Measurements from ENCODE around the gene TFRC. TPM values are rescaled to one million over a fixed set of nuclear protein-coding genes. Genes with fewer than 3 reads are reported as not detected.
A peak's percentile ranks its signal among the peaks of the same experiment; 100 is the strongest.
"Not testable (repeated sequence)": the region's sequence is repeated elsewhere in the genome, so short reads cannot be mapped to it uniquely, and the experiment has no call there.

Gene TFRC
- total RNA-seq, 2 donors from 2014 or later: 396 to 546 TPM

DNA sequence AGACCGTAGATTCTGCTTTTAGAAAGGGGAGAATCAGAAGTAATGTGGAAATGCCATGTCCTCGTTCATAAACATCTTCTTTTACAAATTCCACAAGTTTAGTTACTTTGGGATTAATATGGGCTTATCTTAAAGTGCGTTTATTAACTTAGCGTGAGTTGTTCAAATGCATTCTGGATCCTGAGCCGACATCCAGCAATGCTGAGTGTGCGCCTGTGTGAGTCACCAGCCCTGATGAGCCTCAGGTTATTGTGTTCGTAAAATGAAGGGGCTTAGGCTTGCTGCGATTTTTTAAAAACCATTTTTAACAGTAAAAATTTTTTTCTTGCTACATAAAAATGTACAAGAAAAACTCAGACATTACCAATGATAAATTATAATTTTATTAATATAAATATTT is 57.9 kb downstream of the TFRC start:
- Mint-ChIP-seq H3K9me3 (no peaks in the 10 kb centered on the region), H3K36me3 (no peaks in the 10 kb centered on the region), H3K27ac (no peak overlapping the region)
- DNase-seq (ENCODE audit: low spot score in 2 of 2) (no peak), ATAC-seq (no peak)

DNA sequence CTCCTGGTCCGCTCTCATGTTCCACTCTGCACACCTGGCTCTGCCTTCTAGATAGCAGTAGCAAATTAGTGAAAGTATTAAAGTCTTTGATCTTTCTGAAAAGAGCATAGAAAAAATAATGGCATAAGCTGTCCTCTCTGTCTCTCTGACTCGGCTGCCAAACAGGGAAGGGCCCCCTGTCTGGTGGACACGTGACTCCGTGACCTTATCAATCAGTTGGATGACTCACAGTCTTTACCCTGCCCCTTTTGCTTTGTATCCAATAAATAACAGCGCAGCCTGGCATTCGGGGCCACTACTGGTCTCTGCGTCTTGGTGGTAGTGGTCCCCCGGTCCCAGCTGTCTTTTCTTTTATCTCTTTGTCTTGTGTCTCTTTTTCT is 59.4 kb downstream of the TFRC start:
- H3K36me3 Mint-ChIP-seq; DNase-seq (ENCODE audit: low spot score in 2 of 2); H3K9me3 Mint-ChIP-seq; ATAC-seq: not testable (repeated sequence)
- H3K27ac Mint-ChIP-seq: peak overlapping the region in 1 of 2 donors; percentile 30

GRCh38 chr3:196020373-196020772 is 61.5 kb downstream of the TFRC start:
- ATAC-seq: no peak
- H3K27ac Mint-ChIP-seq: no peak overlapping the region
- no peak for DNase-seq (ENCODE audit: low spot score in 2 of 2)
- no peaks in the 10 kb centered on the region for H3K36me3 Mint-ChIP-seq
- H3K9me3 Mint-ChIP-seq: no peaks in the 10 kb centered on the region

DNA sequence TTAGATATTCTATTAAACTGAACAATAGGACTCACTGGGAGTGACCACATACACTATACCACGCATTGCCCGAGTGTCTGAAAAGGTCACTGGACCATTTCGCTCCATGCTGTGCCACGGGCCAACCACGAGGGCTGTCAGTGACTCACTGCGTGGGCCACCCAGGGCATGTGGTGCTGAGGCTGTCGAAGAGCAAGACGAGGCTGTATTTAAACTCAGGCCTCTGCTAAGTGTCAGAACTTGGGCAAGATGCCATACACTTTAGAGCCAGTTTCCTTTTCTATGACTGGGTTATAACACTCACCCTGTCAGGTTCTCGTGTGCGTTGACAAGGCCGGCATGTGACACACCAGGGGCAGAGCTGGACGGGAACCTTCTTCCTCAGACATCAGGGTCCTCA is 62.3 kb downstream of the TFRC start:
- not testable (repeated sequence) for H3K36me3 Mint-ChIP-seq; H3K9me3 Mint-ChIP-seq; DNase-seq (ENCODE audit: low spot score in 2 of 2); H3K27ac Mint-ChIP-seq
- peak in 1 of 2 donors; percentile 47 for ATAC-seq

DNA sequence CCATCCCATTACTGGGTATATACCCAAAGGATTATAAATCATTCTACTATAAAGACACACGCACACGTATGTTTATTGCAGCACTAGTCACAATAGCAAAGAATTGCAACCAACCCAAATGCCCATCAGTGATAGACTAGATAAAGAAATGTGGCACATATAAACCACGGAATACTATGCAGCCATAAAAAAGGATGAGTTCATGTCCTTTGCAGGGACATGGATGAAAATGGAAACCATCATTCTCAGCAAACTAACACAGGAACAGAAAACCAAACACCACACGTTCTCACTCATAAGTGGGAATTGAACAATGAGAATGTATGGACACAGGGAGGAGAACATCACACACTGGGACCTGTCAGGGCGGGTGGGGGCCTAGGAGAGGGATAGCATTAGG is 63.7 kb downstream of the TFRC start:
- not testable (repeated sequence) for DNase-seq (ENCODE audit: low spot score in 2 of 2); ATAC-seq; H3K9me3 Mint-ChIP-seq; H3K36me3 Mint-ChIP-seq; H3K27ac Mint-ChIP-seq

DNA sequence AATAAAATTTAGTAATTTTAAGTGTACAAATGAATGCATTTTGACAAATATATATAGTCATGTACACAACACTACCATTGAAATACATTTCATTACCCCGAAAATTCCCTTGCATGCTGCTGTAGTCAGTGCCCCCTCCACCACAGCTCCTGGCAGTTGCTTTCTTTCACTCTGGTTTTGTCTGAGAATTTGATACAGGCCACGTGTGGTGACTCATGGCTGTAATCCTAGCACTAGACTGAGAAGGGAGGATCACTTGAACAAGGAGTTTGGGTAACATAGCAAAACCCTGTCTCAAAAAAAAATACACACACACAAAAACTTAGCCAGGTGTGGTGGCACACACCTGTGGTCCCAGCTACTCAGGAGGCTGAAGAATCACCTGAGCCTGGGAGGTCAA is 65.4 kb downstream of the TFRC start:
- Mint-ChIP-seq H3K27ac (no peak overlapping the region), H3K9me3 (no peaks in the 10 kb centered on the region), H3K36me3 (no peaks in the 10 kb centered on the region)
- DNase-seq (ENCODE audit: low spot score in 2 of 2) (no peak), ATAC-seq (peak in 1 of 2 donors; percentile 59)

GRCh38 chr3:196016059-196016458 is 65.8 kb downstream of the TFRC start:
- DNase-seq (ENCODE audit: low spot score in 2 of 2) (no peak), ATAC-seq (no peak)
- Mint-ChIP-seq H3K27ac (no peak overlapping the region), H3K36me3 (no peaks in the 10 kb centered on the region), H3K9me3 (no peaks in the 10 kb centered on the region)

DNA sequence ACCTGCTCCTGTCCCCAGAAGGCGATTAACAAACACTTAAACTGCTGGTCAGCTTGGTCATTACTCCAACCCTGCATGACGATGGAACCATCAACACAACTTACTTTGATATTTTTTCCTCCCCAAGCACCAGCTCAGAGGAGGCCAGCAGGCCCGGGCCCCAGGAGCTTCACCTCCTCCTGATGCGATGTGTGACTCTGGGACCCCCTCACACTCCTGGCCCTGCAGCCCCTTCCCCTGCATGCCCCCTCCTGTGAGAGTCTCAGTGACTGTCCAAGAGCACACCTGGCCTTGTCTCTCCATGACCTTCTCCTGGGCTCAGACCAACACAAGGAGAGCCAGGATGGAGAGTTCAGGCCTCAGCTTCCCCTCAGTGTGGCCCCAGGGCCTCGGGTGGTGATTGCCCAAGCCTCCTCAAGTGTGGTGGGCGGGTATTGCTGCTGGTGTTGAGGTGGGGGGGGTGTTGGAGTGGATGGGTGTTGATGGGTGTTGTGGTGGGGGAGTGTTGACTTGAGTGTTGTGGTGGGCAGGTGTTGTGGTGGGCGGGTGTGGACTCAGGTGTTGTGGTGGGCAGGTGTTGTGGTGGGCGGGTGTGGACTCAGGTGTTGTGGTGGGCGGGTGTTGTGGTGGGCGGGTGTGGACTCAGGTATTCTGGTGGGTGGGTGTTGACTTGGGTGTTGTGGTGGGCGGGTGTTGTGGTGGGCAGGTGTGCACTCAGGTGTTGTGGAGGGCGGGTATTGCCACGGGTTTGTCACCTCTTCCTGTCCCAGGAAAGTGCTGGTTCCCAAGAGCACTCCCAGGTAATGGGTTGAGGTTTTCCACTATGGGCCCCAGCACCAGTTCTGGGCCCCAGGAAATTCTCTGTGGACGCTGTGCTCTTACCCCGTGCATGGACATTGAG is 68.1 kb downstream of the TFRC start:
- no peak overlapping the region for H3K27ac Mint-ChIP-seq
- ATAC-seq: no peak
- H3K9me3 Mint-ChIP-seq: peaks cover 0 to 4% of the 10 kb centered on the region in 2 donors
- no peak for DNase-seq (ENCODE audit: low spot score in 2 of 2)
- H3K36me3 Mint-ChIP-seq: no peaks in the 10 kb centered on the region

GRCh38 chr3:196012941-196013476 is 68.9 kb downstream of the TFRC start:
- ATAC-seq (no peak), DNase-seq (ENCODE audit: low spot score in 2 of 2) (no peak)
- Mint-ChIP-seq H3K27ac (no peak overlapping the region), H3K9me3 (peaks cover 0 to 4% of the 10 kb centered on the region in 2 donors), H3K36me3 (no peaks in the 10 kb centered on the region)

DNA sequence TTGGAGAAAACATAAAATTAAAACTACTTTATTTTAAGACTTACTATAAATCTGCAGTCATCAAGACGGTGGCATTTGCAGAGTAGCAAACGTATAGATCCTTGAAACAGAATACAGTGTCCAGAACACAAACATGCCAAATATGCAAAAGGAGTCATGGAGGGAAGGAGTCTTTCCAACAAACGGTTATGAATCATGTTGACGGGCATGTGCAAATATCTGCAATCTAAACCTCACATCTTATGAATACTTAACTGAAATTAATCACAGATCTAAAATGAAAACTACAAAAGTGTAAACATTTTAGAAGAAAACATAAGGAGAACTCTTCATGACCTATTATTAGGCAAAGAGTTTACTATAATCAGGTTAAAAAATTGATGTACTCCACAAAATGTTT is 69.4 kb downstream of the TFRC start:
- no peaks in the 10 kb centered on the region for H3K36me3 Mint-ChIP-seq
- peaks cover 0 to 4% of the 10 kb centered on the region in 2 donors for H3K9me3 Mint-ChIP-seq
- no peak overlapping the region for H3K27ac Mint-ChIP-seq
- ATAC-seq: no peak
- DNase-seq (ENCODE audit: low spot score in 2 of 2): no peak

DNA sequence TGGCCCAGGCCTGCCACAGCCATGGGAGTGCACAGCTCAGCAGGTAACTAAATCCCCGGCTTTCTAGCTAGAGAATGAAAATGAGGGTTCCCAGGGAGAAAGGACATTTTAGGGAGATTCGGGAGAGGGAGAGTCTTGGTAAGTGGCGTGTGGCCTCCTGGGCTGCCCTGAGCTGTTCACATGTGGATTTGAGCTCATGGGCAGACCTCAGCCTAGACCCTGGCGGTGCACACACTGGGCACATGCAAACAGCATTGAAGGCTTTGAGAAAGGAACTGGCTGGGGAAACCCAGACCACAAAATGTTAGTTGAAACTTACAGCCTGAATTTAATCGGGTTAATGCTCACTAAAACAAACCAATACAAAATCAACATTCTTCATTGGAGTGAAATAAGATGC is 72.4 kb downstream of the TFRC start:
- ATAC-seq: no peak
- no peak for DNase-seq (ENCODE audit: low spot score in 2 of 2)
- Mint-ChIP-seq H3K27ac (no peak overlapping the region), H3K36me3 (no peaks in the 10 kb centered on the region), H3K9me3 (peaks cover 0 to 4% of the 10 kb centered on the region in 2 donors)

GRCh38 chr3:196008929-196009328 is 73.0 kb downstream of the TFRC start:
- ATAC-seq (no peak), DNase-seq (ENCODE audit: low spot score in 2 of 2) (no peak)
- Mint-ChIP-seq H3K9me3 (peaks cover 0 to 4% of the 10 kb centered on the region in 2 donors), H3K27ac (no peak overlapping the region), H3K36me3 (no peaks in the 10 kb centered on the region)

DNA sequence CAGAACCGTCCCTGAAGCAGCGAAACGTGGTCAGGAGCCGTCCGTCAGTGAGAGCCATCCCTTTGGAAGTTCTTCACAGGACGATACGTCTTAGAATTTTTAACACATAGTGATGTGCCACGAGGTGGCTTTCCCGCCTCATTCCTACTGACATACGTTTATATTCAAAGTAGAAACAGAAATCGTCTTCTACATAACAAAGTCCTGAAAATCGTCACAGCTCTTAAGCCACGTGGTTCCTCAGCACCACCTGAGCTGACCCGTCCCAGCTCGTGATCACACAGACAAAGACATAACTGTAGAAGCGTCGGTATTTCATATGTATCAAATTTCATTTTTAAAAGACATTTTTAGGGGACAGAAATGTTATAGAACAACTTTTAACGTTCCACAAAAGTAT is 73.5 kb downstream of the TFRC start:
- Mint-ChIP-seq H3K9me3 (peaks cover 0 to 4% of the 10 kb centered on the region in 2 donors), H3K27ac (no peak overlapping the region), H3K36me3 (no peaks in the 10 kb centered on the region)
- DNase-seq (ENCODE audit: low spot score in 2 of 2): no peak
- ATAC-seq: no peak

- H3K9me3 Mint-ChIP-seq: peaks cover 0 to 4% of the 10 kb centered on the region in 2 donors
- no peak for ATAC-seq
- no peak overlapping the region for H3K27ac Mint-ChIP-seq
- no peak for DNase-seq (ENCODE audit: low spot score in 2 of 2)
- no peaks in the 10 kb centered on the region for H3K36me3 Mint-ChIP-seq
Observed at GRCh38 chr3:196007744-196008335, 74.0 kb downstream of the TFRC start.

DNA sequence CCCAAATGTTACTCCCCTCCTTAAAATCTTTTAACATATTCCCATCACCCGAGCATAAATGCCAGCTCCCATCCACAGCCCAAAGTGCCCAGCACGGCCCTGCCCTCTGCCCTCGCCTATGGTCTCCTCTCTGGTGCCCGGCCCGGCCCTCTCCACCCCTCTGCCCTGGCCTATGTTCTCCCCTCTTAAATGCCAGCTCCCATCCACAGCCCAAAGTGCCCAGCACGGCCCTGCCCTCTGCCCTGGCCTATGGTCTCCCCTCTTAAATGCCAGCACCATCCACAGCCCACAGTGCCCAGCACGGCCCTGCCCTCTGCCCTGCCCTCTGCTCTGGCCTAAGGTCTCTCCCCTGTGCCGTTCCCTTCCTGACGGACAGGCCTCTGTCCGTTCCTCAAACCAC is 76.6 kb downstream of the TFRC start:
- not testable (repeated sequence) for ATAC-seq; H3K36me3 Mint-ChIP-seq; H3K27ac Mint-ChIP-seq; DNase-seq (ENCODE audit: low spot score in 2 of 2); H3K9me3 Mint-ChIP-seq

DNA sequence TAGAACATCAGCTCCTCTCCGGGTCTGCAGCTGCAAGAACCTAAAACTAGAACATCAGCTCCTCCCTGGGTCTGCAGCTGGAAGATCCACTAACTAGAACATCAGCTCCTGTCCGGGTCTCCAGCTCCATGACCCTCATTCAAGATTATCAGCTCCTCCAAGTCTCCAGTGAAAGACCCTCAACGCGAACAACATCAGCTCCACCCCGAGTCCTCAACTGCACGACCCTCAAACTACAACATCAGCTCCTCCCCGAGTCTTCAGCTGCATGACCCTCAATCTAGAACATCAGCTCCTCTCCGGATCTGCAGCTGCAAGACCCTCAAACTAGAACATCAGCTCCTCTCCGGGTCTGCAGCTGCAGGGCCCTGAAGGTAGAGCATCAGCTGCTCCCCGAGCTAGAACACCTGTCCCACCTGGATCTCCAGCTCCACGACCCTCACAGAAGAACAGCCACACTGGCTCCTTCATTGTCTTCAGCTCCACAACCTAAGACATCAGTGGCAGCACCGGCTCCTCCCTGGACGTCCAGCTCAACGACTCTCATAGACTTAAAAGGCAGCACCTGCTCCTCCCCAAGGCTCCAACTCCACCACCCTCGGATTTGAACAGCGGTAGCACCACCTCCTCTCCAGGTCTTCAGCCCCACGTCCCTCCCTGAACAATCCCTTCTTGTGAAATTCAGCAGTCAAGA is 77.4 kb downstream of the TFRC start:
- not testable (repeated sequence) for H3K9me3 Mint-ChIP-seq; ATAC-seq; H3K36me3 Mint-ChIP-seq; H3K27ac Mint-ChIP-seq; DNase-seq (ENCODE audit: low spot score in 2 of 2)

DNA sequence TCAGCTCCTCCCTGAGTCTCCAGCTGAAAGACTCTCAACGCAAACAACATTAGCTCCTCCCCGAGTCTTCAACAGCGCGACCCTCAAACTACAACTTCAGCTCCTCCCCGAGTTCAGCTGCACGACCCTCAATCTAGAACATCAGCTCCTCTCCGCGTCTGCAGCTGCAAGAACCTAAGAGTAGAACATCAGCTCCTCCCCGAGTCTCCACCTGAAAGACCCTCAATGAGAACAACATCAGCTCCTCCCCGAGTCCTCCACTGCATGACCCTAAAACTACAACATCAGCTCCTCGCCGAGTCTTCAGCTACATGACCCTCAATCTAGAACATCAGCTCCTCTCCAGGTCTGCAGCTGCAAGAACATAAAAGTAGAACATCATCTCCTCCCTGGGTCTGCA is 78.3 kb downstream of the TFRC start:
- Mint-ChIP-seq H3K36me3 (no peaks in the 10 kb centered on the region), H3K27ac (no peak overlapping the region), H3K9me3 (no peaks in the 10 kb centered on the region)
- DNase-seq (ENCODE audit: low spot score in 2 of 2) (no peak), ATAC-seq (no peak)

Data from activated naive CD4-positive, alpha-beta T cell treated with anti-CD3 and anti-CD28 coated beads, Interleukin-2, amount 50 U/mL, for 72 hours (primary cell).